Cardiac fibroblast (primary cell): ENCODE data around the gene OTUD5.

Source experiments
- DNase-seq, 2 donors: peaks; one replicate each; pipeline versions ENCODE4 v3.0.0 to v3.0.0-alpha.2; 2010; ENCODE audit warnings: low read depth in 2 of 2
- H3K4me3 ChIP-seq, 2 donors: replicated peaks in 1 of 2; 1 replicate in 1 of 2; 2 replicates in 1 of 2; pipeline ENCODE4 v1.5.1; 2011; ENCODE audit warnings: low read depth in 2 of 2, low read length in 2 of 2, mild to moderate bottlenecking in 2 of 2, moderate library complexity in 1 of 2
- TF ChIP-seq, protein P1 (sequence below): IDR thresholded peaks from one replicate; pipeline ENCODE4 v1.5.1; 2011; ENCODE audit warnings: low read depth, mild to moderate bottlenecking, low read length, inconsistent platforms

The OTUD5 gene

DNA sequence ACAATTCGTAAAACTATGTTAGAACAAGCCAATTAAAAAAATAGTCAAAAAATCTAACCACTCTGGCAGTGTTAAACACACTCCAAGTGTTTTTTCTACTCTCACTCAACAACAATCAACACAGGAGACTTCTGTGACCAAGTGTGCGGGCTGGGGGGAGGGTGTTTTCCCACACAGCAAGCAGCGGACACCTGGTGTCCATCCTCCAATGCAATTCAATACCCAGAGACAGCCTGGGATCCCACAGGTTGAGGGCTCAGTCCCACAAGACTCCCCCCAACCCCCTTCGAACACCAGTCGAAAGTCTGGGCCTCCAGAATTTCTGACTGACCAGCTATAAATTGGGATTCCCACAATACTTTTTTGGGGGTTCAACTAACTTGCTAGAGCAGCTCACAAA, 30.3 kb downstream of the OTUD5 start:
- no peak overlapping the region for H3K4me3 ChIP-seq
- no peak for DNase-seq
- TF ChIP-seq, protein P1, sequence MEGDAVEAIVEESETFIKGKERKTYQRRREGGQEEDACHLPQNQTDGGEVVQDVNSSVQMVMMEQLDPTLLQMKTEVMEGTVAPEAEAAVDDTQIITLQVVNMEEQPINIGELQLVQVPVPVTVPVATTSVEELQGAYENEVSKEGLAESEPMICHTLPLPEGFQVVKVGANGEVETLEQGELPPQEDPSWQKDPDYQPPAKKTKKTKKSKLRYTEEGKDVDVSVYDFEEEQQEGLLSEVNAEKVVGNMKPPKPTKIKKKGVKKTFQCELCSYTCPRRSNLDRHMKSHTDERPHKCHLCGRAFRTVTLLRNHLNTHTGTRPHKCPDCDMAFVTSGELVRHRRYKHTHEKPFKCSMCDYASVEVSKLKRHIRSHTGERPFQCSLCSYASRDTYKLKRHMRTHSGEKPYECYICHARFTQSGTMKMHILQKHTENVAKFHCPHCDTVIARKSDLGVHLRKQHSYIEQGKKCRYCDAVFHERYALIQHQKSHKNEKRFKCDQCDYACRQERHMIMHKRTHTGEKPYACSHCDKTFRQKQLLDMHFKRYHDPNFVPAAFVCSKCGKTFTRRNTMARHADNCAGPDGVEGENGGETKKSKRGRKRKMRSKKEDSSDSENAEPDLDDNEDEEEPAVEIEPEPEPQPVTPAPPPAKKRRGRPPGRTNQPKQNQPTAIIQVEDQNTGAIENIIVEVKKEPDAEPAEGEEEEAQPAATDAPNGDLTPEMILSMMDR, result no peak

DNA sequence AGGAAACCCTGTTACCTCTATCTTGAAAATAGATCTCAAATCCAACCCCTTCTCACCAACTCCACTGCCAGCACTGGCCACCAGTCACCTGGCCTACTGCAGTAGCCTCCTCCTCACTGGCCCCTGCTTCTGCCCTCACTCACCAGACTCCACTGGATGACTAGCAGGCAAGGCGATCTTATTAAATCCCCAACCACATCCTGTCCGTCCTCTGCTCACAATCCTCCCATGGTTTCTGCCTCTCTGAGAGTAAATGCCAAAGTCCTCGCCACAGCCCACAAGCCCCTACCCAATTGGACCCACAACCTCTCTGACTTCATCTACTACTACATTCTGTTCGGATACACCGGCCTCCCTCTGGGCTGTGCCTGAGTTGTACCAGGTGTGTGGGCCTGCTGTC, 33.1 kb downstream of the OTUD5 start:
- H3K4me3 ChIP-seq, result no peak overlapping the region
- no peak for DNase-seq
- TF ChIP-seq, protein P1, result no peak

DNA sequence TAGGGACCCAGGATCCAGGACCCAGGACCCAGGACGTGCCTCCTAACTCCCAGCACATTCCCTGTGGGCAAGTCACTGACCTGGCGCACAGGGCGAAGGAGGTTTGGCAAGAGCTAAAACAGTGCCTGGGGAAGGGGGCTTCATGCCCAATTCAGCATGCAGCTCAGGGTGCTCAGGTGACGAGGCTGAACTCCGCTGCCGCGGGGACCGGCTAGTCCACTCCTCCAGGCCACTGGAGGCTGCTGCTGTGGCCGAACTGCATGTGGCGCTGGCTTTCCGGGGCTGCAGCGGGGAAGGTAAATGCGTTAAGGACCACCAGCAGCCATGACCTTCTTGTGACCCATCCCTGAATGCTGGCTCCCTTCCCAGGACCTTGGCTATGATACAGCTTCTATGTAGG, 33.6 kb downstream of the OTUD5 start:
- TF ChIP-seq, protein P1, result no peak
- H3K4me3 ChIP-seq, result no peak overlapping the region
- DNase-seq, result no peak

DNA sequence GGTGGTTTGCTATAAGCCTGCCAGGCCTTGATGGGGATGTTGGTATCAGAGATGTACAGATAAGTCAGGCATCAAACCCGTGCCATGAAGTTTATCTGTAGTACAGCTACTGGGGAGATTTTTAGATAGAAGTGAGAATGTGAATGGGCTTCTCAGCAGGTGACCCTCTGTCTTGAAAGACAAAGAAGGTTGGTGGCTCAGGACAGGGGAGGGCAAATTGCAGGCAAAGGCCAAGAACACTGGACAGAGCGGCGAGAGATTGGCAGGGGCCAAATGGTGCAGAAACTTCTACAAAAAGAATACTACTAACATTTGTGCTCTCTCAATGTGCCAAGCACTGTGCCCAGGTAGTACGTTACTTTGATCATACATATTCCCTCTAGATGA, 36.7 kb downstream of the OTUD5 start:
- H3K4me3 ChIP-seq, result no peak overlapping the region
- no peak for DNase-seq
- TF ChIP-seq, protein P1, result no peak

DNA sequence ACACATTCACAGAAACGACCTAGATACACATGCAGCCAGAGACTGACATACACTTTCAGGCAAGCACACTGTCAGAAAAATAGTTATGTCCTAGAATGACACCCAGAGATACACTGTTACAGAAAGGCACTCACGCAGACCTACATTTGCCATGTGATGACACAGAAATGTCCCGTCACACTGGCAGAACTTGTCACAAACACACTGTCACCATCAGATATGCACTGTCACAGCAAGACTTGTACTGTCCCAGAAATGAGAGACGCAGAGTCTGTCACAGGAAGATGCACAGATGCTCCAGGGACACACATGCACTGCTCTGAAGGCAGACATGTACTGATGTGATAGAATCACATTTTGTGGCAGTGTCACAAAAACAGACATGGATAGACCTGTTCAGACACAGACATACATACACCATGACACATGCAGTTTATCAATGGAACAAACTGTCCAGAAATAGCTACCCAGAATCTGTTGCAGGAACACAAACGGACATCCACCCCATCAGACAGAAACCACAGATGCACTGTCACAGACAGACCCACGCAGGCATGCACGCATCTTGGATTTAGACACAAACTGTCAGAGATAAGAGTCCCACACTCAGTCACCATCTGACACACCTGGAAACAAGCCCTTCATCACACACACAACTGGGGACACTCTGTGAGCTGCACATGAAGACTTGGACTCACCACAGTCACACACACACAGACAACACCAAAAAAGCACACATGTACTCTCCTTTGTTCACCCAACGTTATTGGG, 37.3 kb downstream of the OTUD5 start:
- TF ChIP-seq, protein P1, result no peak
- no peak overlapping the region for H3K4me3 ChIP-seq
- DNase-seq, result no peak

DNA sequence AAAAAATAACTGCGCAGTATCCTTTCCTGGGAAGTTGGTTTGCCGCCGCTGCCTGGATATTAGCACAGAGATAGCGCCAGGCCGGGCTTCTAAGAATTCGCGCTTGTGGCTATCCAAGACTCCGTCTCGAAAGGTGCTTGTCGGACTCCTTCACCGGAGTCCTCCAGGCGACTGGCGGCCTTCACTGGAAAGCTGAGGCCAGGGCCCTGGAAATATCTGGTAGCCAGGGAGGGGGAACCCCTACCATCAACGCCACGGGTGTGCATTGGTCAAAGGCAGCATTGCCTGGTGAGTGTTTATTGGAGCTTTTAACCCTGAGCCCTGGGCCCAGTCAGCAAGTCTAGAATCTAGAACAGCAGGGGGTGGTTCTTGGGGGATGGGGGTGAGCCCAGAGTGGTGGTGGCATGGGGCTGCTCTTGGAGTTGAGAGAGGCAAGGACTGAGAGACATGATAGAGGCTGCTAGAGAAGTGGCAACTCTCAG, 38.0 kb downstream of the OTUD5 start:
- TF ChIP-seq, protein P1, result no peak
- peak in 1 of 2 donors; percentile 8 for DNase-seq
- peak overlapping the region in 1 of 2 donors; percentile 5 for H3K4me3 ChIP-seq
